Activated CD4-positive, CD25-positive, alpha-beta regulatory T cell treated with anti-CD3 and anti-CD28 coated beads, Interleukin-2, amount 50 U/mL, for 24 hours (primary cell): Measurements from ENCODE around the gene KRT83.

Experiments used
- ATAC-seq, 2 donors: fragments of 150-1000 bp; cut with Tn5 transposase; one replicate each; pipeline ENCODE4 v1.10.0; 2021; ENCODE audit warnings: mild to moderate bottlenecking in 1 of 2, moderate library complexity in 1 of 2

Gene KRT83

DNA sequence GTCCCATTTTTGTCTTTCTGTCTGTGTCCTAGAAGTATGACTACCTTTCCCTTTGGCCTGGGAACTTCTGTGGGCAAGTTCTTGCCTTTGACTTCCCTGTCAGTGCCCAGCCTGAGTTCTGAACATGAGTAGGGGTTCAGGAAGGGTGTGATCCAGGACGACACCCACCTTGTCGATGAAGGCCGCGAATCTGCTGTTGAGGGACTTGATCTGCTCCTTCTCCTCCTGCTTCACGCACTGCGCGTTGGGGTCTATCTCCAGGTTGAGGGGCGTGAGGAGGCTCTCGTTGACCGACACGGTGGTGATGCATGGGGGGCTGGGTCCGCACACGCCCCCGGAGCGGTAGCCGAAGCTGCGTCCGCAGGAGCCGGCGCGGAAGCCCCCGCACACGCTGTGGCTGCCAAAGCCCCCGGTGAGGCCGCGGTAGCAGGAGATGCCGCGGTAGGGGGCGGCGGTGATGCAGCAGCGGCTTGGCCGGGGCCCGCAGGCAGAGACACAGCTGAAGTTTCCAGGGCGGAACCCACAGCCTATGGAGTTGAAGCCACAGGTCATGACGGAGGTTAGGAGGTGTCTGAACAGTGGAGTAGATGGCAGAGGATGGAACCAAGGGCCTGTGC is at the start of gene KRT83:
Gene KRT83, minus strand, starts transcription at position 615 of the 617 bp plus-strand sequence. Its CDS starts 63 bp downstream, at position 552.
- no peak for ATAC-seq

DNA sequence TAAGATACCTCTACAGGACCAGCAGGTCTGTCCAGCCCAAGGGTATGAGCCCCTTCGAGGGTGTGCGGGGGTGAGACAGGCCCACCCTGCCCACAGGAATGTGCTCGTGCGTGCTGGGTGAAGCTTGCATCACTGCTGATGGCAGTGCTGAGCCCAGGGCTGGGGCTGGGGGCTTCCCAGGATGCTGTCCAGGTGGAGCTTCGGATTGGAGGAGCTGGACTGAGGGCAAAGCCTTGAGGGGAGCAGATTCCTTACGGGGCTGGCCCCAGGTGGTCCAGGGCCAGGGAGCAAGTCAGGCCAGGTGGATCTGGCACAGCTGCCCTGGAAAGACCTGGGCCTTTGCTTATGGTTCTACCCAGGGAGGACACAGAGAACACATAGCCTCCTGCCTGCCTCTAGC is 48.6 kb upstream of the KRT83 start:
- no peak for ATAC-seq

DNA sequence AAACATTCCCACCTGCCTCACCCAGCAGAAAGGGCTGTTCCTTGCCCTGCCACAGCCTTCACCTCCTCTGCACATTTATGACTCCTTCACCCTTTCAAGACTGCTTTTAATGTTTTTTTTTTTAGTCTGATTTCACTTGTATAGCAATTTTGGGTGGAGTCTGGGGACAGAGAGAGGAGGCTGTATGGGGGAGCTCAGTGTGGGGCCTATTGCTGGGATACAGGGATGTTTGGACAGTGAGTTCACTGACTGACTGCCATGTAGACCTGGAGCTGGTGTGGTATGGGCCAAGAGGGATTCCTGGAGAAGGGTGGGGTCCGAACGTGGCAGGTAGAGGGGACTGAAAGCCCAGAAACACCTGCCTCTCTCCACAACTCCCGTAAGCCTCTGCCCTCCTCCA is 48.0 kb upstream of the KRT83 start:
- no peak for ATAC-seq

DNA sequence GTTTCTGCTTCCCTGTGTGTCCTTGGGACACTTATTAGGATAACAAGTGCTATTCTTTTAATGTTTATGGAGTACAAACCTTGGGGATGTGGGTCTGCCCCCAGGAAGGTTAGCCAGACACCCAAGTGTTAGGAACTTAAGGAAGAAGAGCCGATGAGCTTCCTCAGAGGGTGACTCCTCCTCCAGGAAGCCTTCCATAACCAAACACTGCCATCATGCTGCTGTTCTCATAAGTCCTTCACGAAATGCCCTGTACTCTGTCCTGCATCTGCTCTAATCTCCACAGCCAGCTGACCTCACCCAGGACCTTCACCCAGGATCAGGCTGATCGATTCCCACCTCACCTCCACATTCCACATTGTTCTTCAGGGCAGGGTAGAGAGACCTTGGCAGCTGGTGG is 47.3 kb upstream of the KRT83 start:
- ATAC-seq: no peak

DNA sequence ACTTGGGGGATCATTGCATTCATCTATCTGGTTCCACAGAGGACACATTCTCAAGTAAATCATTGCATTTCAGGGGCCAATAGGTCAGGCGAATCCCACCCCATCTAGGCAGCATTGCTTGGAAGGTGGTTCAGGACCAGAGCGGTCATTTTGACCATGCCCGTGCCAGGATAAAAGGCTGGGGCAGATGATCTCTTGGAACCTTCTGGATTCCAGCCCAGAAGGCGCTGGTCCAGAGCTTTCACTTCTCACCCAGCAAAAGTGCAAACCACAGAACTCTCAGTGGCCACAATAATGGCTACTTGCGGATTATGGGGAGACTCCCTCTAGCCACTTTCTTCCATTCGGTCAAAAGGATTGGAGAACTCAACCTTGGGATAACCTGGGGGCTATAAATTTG is 46.7 kb upstream of the KRT83 start:
- ATAC-seq: no peak

DNA sequence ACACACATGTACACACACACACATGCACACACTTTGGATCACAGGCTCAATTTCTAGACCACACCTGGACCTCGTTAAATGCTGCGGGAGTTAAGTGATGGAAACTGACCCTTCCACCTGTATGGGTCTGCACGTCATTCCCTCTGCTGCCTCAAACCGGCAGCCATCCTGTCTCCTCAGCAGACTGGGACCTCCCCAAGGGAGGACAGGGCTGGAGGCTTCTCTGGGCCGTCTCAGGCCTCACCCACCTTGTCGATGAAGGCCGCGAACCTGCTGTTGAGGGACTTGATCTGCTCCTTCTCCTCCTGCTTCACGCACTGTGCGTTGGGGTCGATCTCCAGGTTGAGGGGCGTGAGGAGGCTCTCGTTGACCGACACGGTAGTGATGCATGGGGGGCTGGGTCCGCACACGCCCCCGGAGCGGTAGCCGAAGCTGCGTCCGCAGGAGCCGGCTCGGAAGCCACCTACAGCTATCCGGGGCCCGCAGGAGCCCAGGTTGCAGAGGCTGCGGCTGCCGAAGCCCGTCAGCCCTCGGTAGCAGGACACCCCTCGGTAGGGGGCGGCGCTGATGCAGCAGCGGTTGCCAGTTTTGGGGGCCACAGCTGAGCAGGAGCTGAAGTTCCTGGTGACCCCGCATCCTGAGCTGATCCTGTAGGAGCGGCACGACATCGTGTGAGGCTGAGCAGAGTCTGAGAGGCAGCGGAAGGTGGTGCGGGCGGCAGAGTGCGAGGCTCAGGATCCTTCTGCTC is 45.7 kb upstream of the KRT83 start, which contains the start of gene KRT85:
Gene KRT85, minus strand, starts transcription at position 744 of the 748 bp plus-strand sequence. Its CDS starts 76 bp downstream, at position 668.
- no peak for ATAC-seq

DNA sequence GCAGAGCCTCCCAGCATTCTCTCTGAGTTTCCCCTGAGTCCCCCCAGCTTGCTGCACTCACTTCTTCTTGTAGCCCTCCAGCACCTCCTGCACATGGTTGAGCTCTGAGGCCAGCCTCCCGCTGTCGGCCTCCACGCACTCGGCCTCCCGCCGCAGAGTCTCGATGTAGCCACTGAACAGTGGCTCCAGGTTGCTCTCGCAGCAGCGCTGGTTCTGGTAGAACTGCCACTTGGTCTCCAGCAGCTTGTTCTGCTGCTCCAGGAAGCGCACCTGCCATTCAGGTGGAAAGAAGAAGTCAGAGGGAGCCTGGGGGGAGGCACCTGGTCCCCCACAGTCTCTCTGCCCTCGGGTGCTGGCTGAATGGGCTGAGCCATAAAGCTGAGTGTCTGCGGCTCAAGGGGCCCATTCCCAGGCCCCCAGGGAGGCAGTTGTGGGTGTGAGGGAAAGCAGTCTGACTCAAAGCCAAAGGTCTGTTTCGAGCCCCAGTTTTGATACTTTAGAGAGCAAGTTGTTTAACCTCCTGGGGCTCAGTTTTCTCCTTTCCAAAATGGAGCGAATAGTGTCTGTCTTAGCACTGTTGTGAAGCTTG is 43.8 kb upstream of the KRT83 start:
- no peak for ATAC-seq

DNA sequence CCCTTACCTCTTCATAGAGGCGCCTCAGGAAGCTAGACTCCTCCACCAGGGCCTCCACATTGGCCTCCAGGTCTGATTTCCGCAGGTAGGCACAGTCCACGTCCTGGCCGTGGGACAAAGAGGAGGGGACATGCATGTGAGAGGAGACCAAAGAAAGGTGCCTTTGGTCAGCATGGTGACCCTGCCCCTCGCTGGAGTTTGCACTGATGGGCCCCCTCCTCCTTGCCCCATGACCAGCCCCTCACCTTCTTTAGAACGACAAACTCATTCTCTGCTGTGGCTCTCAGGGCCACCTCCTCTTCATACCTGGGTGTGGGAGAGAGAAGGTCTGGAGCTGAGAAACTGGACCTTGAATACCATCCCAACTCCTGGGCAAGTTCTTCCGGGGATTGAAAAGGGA is 42.9 kb upstream of the KRT83 start:
- ATAC-seq: no peak

DNA sequence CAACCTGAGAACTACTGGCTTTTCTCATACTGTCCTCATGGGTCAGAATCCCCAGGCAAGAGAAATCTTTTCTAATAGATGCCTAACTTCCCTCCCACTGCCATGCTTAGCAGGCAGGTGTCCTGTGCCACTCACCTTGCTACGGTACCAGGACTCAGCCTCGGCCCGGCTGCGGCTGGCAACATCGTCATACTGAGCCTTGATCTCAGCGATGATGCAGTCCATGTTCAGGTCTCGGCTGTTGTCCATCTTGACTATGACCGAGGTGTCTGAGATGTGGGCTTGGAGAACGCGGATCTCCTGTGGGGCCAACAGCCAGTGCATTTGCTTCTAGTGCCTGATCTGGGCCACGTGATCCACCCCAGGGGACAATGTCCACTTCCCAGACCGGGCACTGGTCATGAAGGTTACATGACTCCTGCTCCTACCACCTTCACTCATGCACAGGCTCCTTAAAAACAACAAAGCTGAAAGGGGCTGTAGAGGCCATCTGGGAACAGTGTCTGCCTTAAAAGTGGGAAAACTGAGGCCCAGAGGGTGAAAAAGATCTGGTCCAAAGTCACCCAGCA is 42.0 kb upstream of the KRT83 start:
- ATAC-seq: no peak

DNA sequence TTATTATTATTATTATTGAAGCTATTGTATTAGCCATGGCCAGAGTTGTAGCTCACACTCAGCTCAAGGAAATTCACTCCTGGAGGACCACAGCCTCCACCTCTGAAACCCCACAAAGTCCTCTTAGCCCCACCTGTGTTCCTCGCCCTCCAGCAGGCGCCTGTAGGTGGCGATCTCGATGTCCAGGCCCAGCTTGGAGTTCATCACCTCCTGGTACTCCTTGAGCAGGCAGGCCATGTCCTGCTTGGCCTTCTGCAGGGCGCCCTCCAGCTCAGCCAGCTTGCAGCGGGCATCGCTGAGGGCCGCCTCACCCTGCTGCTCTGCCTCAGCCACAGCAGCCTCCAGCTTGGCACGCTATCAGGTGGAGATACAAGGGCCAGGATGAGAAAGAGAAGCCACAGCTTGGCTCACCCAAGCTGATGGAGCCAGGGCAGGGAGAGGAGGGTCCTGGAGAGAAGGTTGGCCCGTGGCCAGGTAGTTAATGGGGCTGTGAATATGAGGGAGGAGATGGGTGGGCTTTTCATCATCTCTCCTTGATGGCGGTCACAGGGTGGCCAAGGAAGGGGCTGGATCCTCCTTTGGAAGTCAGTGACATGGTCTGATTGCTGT is 41.0 kb upstream of the KRT83 start:
- no peak for ATAC-seq

DNA sequence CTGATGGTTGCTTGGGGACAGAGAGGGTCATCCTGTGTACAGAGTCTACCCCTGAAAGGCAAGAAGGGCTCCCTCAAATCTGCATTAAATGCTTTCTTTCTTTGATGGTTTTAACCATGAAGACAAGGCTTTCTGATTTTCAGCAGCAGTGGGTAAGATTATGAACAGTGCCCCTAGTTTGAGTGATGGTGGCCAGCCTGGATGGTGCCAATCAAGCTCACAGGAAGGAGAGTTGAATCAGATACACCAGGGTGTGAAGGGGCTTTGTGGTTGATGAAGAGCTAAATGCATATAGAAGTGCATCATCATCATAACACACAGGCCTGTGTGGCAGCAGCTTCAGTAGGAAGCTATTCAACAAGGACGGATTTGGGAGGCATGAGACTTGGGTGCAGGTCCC is 40.4 kb upstream of the KRT83 start:
- ATAC-seq: no peak

DNA sequence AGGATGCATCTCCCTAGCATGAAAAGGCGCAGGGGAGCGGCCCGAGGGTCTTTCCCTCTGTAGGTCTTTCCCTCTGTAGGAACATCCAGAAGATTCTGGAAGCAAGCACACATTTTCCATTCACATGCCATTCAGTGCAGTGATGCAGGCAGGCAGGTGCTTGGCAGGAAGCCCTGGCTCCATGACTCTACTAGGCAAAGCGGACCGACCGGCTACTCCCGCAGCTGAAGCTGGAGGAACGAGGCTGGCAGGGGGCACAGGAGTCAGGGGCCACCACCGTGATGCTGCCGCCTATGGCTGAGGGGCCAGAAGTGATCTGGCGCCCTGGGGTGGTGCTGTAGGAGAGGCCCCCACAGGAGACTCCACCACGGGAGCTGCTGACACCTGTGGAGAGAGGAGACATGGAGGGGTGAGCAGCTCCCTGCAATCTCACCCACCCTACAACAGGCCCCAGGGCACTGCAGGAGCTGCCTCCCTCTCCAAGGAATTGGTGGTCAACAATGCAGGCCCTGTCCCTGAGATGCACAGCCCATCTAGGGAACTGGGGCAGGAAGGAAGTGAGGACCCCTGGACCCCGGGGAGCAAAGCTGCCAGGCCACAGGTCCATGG is 39.6 kb upstream of the KRT83 start:
- ATAC-seq: no peak

DNA sequence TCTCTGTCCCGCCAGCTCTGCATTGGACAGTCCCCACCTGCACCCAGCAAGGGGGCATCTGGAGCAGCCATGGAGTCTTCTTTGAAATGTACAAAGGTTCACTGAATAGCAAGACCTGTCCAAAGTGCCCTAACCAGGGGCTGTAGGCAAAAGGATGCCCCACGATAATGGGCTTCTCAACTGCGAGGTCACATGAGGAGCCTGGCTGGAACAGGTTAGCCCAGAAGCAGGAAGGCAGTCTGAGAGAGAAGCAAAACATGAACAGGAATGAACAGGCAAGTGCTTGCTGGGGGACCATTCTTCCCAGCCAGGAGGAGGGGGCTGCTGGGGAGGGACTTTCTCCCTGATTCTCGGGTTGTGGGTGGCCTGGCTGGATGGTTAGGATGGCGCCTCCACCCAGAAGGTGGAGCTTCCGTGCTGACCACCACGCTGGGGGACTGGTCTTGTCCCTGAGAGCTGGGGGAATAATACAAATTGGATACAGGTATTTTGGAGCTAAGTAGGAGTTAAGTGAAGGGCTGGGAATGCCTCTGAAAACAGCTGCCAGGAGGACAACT is 39.0 kb upstream of the KRT83 start:
- no peak for ATAC-seq

DNA sequence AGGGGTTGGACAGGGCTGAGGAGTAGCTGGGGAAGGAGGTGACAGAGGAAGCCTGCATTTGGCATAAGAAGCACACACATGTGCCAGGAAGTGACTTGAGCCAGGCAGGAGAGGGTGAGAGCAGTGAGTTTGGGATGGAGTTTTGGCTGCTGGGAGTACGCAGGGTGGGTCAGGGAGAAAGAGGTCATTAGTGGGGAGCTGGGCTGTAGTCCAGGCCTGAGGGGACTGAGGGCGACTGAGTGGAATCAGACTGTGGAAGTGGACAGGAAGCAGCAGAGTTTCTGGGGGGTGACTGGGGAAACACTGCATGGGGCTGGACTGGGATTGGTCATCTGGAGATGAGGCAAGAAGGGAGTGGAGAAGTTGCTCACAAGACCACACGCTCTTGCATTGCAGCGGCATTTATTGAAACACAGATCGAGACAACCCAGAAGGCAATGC is 38.4 kb upstream of the KRT83 start:
- no peak for ATAC-seq

DNA sequence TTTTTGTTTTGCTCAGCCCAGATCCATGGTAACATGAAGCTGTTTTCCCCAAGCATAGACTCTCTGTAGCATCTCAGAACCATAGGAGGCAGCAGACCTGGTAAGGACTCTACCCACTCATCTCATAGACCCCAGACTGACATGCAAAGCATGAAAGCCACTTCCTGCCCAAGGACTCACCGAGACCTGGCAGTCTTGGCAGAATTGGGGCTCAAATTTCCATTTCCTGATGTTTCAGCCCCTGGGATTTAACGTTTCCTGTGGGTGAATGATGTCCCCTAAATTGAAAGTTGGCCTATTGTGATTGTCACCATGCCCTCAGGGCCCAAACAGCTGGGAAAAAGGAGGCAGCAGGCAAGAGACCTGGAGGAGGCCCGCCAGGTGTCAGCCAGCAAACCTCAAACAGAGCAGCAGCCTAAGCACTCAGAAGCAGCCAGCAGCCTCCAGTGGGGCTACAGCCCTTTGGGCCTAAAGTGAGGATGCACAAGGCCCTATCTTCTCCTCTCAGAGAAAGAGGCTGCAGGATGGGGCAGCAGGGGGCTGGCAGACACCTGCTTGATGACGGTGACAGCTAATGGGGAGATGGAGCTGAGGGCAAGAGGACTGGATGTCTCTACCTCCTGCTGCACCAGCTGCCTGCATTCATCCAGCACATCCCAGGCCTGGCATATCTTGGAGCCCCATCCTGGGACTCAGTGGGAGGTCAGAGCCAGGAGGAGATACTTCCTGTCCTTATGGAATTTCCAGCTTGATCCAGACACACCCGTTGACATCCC is 37.6 kb upstream of the KRT83 start:
- peak; percentile 51 to 63 for ATAC-seq

DNA sequence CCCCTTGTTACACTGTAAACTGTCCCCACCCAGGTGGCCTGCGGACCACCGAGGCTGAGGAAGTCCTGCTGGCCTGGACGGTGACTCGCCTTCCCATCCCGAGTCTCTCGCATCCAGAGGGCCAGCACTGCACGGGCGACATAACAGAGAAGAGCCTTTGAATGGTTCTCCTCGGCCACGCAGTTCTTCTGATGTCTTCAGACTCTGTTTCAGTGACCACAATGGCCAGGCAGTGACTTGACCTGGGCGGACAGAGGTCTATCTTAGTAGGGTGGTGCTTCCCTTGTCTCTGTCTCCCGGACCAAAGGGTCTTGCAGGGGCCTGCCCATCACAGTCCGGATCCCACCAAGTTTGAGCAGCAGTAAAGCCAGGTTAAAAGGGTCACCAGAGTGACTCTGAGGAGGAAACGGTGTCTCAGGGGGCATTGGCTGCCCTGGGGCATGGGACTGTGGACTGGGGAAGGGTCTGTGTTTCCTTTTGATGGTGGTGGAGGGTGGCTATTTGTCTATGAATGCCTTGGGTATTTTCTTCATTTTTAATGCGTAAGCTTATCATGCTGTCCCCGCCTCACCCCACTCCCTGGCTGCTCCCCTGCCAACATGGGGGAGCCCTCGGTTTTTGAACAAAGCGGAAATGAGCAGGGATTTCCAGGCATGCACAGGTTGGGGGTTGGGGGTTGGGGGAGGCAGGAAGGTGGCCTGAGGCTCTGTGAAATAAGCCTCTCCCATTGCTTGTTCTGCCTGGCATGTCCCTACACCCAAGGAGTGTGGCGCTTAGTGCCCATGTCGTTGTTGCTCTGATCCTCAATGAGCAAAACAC is 35.8 kb upstream of the KRT83 start:
- no peak for ATAC-seq

DNA sequence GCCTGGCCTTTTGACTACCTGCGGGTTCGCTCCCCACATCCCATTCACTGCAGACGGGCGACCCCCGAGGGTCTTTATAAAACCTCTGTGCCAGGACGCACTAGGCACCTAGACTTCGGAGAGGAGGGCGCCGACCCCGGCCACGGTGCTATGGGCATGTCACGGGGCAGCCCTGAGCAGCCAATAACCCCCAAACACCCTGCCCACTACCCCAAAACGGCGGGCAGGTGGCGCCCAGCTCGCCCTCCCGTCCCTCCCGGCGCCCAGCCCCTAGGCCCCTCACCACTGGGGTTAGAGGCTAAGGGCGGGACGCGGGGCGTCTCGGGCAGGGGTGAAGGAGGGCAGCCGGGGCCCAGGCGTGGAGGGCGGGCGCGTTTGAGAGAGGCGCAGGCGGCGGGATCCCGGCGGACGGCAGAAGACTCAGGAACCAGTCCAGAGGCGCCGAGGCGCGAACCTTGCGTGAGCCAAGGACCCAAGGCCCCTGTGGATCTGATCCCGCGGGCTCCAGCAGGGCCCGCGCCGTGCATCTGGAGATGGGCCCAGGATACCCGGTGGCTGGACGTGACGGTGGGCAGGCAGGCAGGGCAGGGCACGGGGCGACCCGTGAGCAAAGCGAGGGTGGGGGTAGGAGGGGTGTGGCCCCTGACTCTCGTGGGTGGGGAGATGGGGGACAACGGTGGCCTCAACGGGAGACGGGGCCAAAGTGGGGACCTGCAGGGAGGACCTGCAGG is 35.0 kb upstream of the KRT83 start:
- ATAC-seq: no peak

DNA sequence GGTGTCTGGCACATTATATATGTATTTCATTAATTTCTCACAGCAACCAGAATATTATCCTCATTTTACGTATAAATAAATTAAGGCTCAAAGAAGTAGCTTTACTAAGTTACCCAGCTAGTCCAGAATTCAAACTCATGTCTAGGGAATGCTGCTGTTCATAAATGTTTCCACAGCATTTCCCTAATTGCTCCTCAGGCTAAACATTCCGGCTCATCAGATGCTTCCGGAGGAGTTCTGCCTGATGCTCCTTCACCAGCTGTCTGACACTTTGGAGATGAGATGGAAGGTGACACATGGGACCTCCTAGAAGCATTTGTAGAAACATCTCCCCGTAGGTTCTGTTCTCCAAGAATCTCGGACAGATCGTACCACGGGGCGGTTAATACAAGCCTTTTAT is 34.0 kb upstream of the KRT83 start:
- no peak for ATAC-seq

DNA sequence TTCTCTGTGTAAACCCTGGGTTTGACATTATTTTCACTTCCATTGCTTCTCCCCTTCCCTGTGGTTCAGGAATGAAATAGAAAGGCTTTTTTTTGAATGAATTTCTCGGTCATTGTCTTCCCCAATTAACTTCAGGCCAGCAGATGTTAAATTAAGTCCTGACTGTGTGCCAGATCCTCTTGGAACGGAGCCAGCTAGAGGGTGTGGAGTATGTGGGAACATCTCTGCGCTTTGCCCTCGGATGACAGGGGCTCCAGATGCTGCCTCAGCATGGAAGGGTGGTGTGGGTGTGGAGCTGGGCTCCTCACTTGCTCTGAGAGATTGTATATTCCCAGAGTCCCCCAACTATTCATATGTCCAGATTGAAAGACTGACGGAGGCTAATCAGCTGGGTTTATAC is 33.0 kb upstream of the KRT83 start:
- no peak for ATAC-seq

DNA sequence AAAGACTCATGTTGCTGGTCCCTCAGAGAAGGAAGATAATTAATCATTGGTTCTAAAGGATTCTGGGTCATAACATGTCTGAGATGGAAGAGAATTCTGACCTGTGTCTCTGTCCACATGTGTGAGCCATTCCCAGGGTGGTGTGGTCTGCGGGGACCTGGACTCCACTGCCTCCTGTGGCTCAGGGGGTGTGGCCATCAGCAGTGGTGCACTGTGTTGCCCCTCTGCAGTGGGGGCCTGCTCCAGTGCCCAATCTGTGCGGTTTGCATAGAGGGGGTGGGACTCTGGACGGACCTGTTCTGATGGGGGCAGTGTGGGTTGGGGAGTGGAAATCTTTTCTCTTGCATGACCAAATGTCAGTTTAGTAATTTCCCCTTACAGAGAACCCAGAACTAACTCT is 32.6 kb upstream of the KRT83 start:
- ATAC-seq: no peak
